Measurements from ENCODE around the gene F3. TPM values are rescaled to one million over a fixed set of nuclear protein-coding genes. Genes with fewer than 3 reads are reported as not detected.

F3 gene
- total and polyA plus RNA-seq, 12 donors = 11.8 to 50.9 (median 23.9) TPM

GRCh38 chr1:94562519-94563260 is 21.1 kb upstream of the F3 start:
- H3K36me3 ChIP-seq (replicated peaks in 1 of 2) = no peaks in the 10 kb centered on the region
- no peaks in the 10 kb centered on the region for H3K27me3 ChIP-seq
- H3K27ac ChIP-seq = no peak overlapping the region
- DNase-seq = no peak
- 79 to 82% (median 81%) methylated on average over 12 of the region's 12 CpGs for WGBS, 4 donors
- no peak overlapping the region for H3K4me3 ChIP-seq
- TF ChIP-seq CTCF (IDR thresholded peaks at IDR 0.05) (no peak), POLR2A (IDR thresholded peaks at IDR 0.05) (no peak)
- H3K4me1 ChIP-seq (replicated peaks in 1 of 2) = no peaks in the 10 kb centered on the region
- intact Hi-C loops (cut with DNase I) = no loop called here
- no peaks in the 10 kb centered on the region for H3K9me3 ChIP-seq (replicated peaks in 1 of 3)

GRCh38 chr1:94560333-94560732 is 18.8 kb upstream of the F3 start:
- 83 to 96% (median 89%) methylated on average over 1 of the region's 1 CpG for WGBS, 4 donors
- Histone ChIP-seq H3K36me3 (replicated peaks in 1 of 2) (no peaks in the 10 kb centered on the region), H3K27ac (no peak overlapping the region), H3K4me1 (replicated peaks in 1 of 2) (no peaks in the 10 kb centered on the region), H3K27me3 (no peaks in the 10 kb centered on the region), H3K9me3 (replicated peaks in 1 of 3) (no peaks in the 10 kb centered on the region), H3K4me3 (no peak overlapping the region)
- TF ChIP-seq POLR2A (IDR thresholded peaks at IDR 0.05) (no peak), CTCF (IDR thresholded peaks at IDR 0.05) (no peak)
- no peak for DNase-seq
- intact Hi-C loops (cut with DNase I) = no loop called here

- no peak for DNase-seq
- intact Hi-C loops (cut with DNase I) = no loop called here
- Histone ChIP-seq H3K9me3 (replicated peaks in 1 of 3) (no peaks in the 10 kb centered on the region), H3K36me3 (replicated peaks in 1 of 2) (no peaks in the 10 kb centered on the region), H3K4me1 (replicated peaks in 1 of 2) (no peaks in the 10 kb centered on the region), H3K4me3 (no peak overlapping the region), H3K27me3 (no peaks in the 10 kb centered on the region), H3K27ac (no peak overlapping the region)
- WGBS, 4 donors = 85 to 90% (median 87%) methylated on average over 1 of the region's 1 CpG
- no peak for TF ChIP-seq POLR2A (IDR thresholded peaks at IDR 0.05)
- TF ChIP-seq CTCF (IDR thresholded peaks at IDR 0.05) = no peak
Measured at GRCh38 chr1:94559921-94560320, 18.4 kb upstream of the F3 start.

- Histone ChIP-seq H3K36me3 (replicated peaks in 1 of 2) (no peaks in the 10 kb centered on the region), H3K4me3 (no peak overlapping the region), H3K9me3 (replicated peaks in 1 of 3) (no peaks in the 10 kb centered on the region), H3K4me1 (replicated peaks in 1 of 2) (peaks cover 0 to 8% of the 10 kb centered on the region in 2 donors), H3K27ac (no peak overlapping the region), H3K27me3 (no peaks in the 10 kb centered on the region)
- DNase-seq = no peak
- intact Hi-C loops (cut with DNase I) = no loop called here
- 80 to 91% (median 83%) methylated on average over 5 of the region's 5 CpGs for WGBS, 4 donors
- TF ChIP-seq POLR2A (IDR thresholded peaks at IDR 0.05) = no peak
- no peak for TF ChIP-seq CTCF (IDR thresholded peaks at IDR 0.05)
Measured at GRCh38 chr1:94555091-94555490, 13.5 kb upstream of the F3 start.

Measured in adrenal gland (tissue), 12 donors.